BLaER1 (cell line): ENCODE data around the gene ADCY10.
"Not testable (repeated sequence)": the region's sequence is repeated elsewhere in the genome, so short reads cannot be mapped to it uniquely, and the experiment has no call there.

Experiments used
- H3K27ac ChIP-seq: shearing (Covaris generic); formaldehyde crosslinking; 2 replicates; pipeline ENCODE4 v1.8.1; 2022
- H3K27me3 ChIP-seq: shearing (Covaris generic); formaldehyde crosslinking; 2 replicates; pipeline ENCODE4 v1.8.1; 2022
- H3K36me3 ChIP-seq: shearing (Covaris generic); formaldehyde crosslinking; 2 replicates; pipeline ENCODE4 v1.8.1; 2022
- H3K4me1 ChIP-seq: shearing (Covaris generic); formaldehyde crosslinking; 2 replicates; pipeline ENCODE4 v1.8.1; 2022
- H3K4me2 ChIP-seq: shearing (Covaris generic); formaldehyde crosslinking; 2 replicates; pipeline ENCODE4 v1.8.1; 2022
- H3K4me3 ChIP-seq: shearing (Covaris generic); formaldehyde crosslinking; 2 replicates; pipeline ENCODE4 v1.8.1; 2022
- H3K9ac ChIP-seq: shearing (Covaris generic); formaldehyde crosslinking; 2 replicates; pipeline ENCODE4 v1.8.1; 2022
- H3K9me3 ChIP-seq: shearing (Covaris generic); formaldehyde crosslinking; 2 replicates; pipeline ENCODE4 v1.8.1; 2022
- H4K20me1 ChIP-seq: shearing (Covaris generic); formaldehyde crosslinking; 2 replicates; pipeline ENCODE4 v1.8.1; 2022
- Cebpa-rat ChIP-seq: shearing (Covaris generic); IDR thresholded peaks from 2 replicates; pipeline ENCODE4 v1.8.1; 2022

The ADCY10 gene

GRCh38 chr1:167893798-167894197 lies 20.1 kb downstream of the ADCY10 start:
- H3K9ac ChIP-seq: no peak overlapping the region

GRCh38 chr1:167890400-167890799 lies 23.5 kb downstream of the ADCY10 start:
- Histone ChIP-seq H3K4me3 (no peak overlapping the region), H4K20me1 (no peaks in the 10 kb centered on the region), H3K9ac (no peak overlapping the region), H3K4me2 (no peak overlapping the region), H3K27ac (no peak overlapping the region), H3K27me3 (no peaks in the 10 kb centered on the region), H3K9me3 (0 out of 2 replicates have a peak, but pooled peaks cover 9% of the 10 kb centered on the region), H3K36me3 (no peaks in the 10 kb centered on the region), H3K4me1 (peaks cover 9% of the 10 kb centered on the region)
- no peak for TF ChIP-seq Cebpa-rat

More at GRCh38 chr1:167893798-167894197, 20.1 kb downstream of the ADCY10 start:
- Histone ChIP-seq H3K4me1 (peaks cover 9% of the 10 kb centered on the region), H3K4me2 (no peak overlapping the region), H3K4me3 (no peak overlapping the region), H3K27ac (no peak overlapping the region), H3K9me3 (no peaks in the 10 kb centered on the region), H4K20me1 (no peaks in the 10 kb centered on the region), H3K27me3 (no peaks in the 10 kb centered on the region), H3K36me3 (no peaks in the 10 kb centered on the region)
- no peak for TF ChIP-seq Cebpa-rat

DNA sequence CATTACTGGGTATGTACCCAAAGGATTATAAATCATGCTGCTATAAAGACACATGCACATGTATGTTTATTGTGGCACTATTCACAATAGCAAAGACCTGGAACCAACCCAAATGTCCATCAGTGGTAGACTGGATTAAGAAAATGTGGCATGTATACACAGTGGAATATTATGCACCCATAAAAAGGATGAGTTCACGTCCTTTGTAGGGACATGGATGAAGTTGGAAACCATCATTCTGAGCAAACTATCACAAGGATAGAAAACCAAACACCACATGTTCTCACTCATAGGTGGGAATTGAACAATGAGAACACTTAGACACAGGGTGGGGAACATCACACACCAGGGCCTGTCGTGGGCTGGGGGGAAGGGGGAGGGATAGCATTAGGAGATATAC lies 26.7 kb downstream of the ADCY10 start:
- not testable (repeated sequence) for H3K9ac ChIP-seq, H3K36me3 ChIP-seq, H3K27me3 ChIP-seq, H4K20me1 ChIP-seq, H3K4me2 ChIP-seq, H3K9me3 ChIP-seq, H3K4me1 ChIP-seq, H3K27ac ChIP-seq, H3K4me3 ChIP-seq

DNA sequence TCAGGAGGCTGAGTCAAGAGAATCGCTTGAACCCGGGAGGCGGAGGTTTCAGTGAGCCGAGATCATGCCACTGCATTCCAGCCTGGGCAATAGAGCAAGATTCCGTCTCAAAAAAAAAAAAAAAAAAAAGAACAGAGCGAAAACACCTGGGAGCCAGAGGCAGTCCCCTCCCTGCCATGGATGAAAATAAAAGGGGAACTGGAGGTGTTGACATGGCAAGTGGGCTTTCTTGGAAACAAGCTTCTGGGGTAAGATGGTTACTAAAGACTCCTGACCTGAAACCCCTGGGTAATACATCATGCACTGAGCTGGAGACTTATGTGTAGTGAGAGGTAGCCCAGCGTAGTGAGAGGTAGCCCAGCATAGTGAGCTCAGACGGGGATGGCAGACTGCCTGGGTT lies 31.6 kb downstream of the ADCY10 start:
- no peak overlapping the region for H3K4me2 ChIP-seq
- no peak overlapping the region for H3K27ac ChIP-seq
- H4K20me1 ChIP-seq: no peaks in the 10 kb centered on the region
- H3K9me3 ChIP-seq: no peaks in the 10 kb centered on the region
- no peaks in the 10 kb centered on the region for H3K4me1 ChIP-seq
- no peak for TF ChIP-seq Cebpa-rat
- H3K36me3 ChIP-seq: no peaks in the 10 kb centered on the region
- no peaks in the 10 kb centered on the region for H3K27me3 ChIP-seq
- no peak overlapping the region for H3K9ac ChIP-seq
- no peak overlapping the region for H3K4me3 ChIP-seq

- Histone ChIP-seq H3K27ac (no peak overlapping the region), H4K20me1 (no peaks in the 10 kb centered on the region), H3K9me3 (no peaks in the 10 kb centered on the region), H3K9ac (no peak overlapping the region), H3K4me2 (no peak overlapping the region), H3K4me3 (no peak overlapping the region), H3K4me1 (no peaks in the 10 kb centered on the region), H3K27me3 (no peaks in the 10 kb centered on the region), H3K36me3 (no peaks in the 10 kb centered on the region)
- TF ChIP-seq Cebpa-rat: no peak
These were observed 32.1 kb downstream of the ADCY10 start for GRCh38 chr1:167881786-167882185.

DNA sequence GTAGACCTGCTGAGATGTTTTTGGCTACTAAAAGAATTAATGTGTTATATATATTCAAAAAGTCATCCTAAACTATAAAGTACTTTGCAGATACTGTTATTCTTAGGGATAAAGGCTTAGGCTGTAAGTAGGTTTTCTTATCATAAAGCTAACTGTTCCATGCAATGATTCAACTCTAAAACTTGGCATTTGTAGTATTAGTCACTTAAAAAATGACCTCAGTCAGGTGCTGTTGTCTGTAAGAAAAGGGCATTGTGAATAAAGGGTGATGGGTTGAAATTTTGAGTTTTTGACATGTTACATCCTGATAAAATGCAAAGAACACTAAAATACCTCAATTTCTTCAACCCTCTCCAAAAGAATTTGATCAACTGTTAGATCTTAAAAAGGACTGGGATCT lies 32.9 kb downstream of the ADCY10 start:
- TF ChIP-seq Cebpa-rat: no peak
- Histone ChIP-seq H3K4me3 (no peak overlapping the region), H3K36me3 (no peaks in the 10 kb centered on the region), H3K4me2 (no peak overlapping the region), H3K27ac (no peak overlapping the region), H3K9me3 (no peaks in the 10 kb centered on the region), H3K9ac (no peak overlapping the region), H3K27me3 (no peaks in the 10 kb centered on the region), H3K4me1 (no peaks in the 10 kb centered on the region), H4K20me1 (no peaks in the 10 kb centered on the region)

- no peak overlapping the region for H3K4me2 ChIP-seq
- no peak for TF ChIP-seq Cebpa-rat
- no peaks in the 10 kb centered on the region for H3K9me3 ChIP-seq
- no peaks in the 10 kb centered on the region for H3K27me3 ChIP-seq
- H3K36me3 ChIP-seq: no peaks in the 10 kb centered on the region
- H3K4me3 ChIP-seq: no peak overlapping the region
- H3K9ac ChIP-seq: no peak overlapping the region
- H4K20me1 ChIP-seq: no peaks in the 10 kb centered on the region
- no peak overlapping the region for H3K27ac ChIP-seq
- no peaks in the 10 kb centered on the region for H3K4me1 ChIP-seq
These were observed 33.3 kb downstream of the ADCY10 start for GRCh38 chr1:167880580-167881021.

- no peak for TF ChIP-seq Cebpa-rat
- no peak overlapping the region for H3K4me2 ChIP-seq
- no peaks in the 10 kb centered on the region for H4K20me1 ChIP-seq
- H3K27me3 ChIP-seq: no peaks in the 10 kb centered on the region
- H3K4me1 ChIP-seq: no peaks in the 10 kb centered on the region
- H3K36me3 ChIP-seq: no peaks in the 10 kb centered on the region
- no peak overlapping the region for H3K4me3 ChIP-seq
- no peaks in the 10 kb centered on the region for H3K9me3 ChIP-seq
- H3K27ac ChIP-seq: no peak overlapping the region
- no peak overlapping the region for H3K9ac ChIP-seq
These were observed 34.4 kb downstream of the ADCY10 start for GRCh38 chr1:167879508-167879907.

DNA sequence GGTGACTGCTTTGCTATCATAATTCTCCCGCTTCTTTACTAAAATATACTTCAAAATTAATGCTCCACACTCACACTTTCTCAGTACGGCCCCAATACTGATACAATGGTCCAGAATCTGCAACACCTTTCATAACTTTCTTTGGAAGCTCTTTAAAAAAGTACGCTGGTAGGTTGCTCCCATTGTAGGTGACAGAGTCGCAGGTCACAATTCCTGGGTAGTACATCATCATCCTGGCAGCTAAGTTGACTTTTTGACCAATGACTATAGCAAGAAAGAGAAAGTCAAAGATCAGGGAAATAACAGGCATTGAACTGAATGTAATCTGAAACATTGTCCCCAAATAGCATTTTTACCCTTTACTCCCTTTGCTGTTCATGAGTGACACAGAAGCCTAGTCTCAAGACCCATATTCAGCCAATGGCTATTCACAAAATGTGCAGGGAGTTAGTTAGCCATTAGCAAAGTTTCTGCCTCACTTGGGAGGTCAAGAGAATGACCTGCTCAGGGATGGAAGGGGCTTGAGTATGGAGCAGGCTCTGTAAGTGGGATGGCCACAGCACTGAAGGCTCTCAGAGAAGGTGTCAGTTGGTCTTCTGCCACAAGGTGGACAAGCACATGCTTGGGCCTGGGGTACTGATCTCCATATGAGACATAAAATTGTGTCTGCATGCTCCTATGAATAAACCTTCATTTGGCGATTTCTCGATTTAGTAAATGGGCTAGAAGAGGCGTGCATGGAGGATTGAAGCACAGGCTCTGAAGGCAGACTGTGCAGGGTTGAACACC lies 35.4 kb downstream of the ADCY10 start:
- Histone ChIP-seq H3K4me2 (no peak overlapping the region), H3K27ac (no peak overlapping the region), H3K9me3 (no peaks in the 10 kb centered on the region), H3K36me3 (no peaks in the 10 kb centered on the region), H3K4me1 (no peaks in the 10 kb centered on the region), H3K4me3 (no peak overlapping the region), H3K9ac (no peak overlapping the region), H4K20me1 (no peaks in the 10 kb centered on the region), H3K27me3 (no peaks in the 10 kb centered on the region)
- TF ChIP-seq Cebpa-rat: no peak

GRCh38 chr1:167876597-167877175 lies 37.2 kb downstream of the ADCY10 start:
- Histone ChIP-seq H3K36me3 (no peaks in the 10 kb centered on the region), H3K9me3 (no peaks in the 10 kb centered on the region), H3K27ac (no peak overlapping the region), H3K9ac (no peak overlapping the region), H3K27me3 (no peaks in the 10 kb centered on the region), H3K4me3 (no peak overlapping the region), H3K4me1 (no peaks in the 10 kb centered on the region), H3K4me2 (no peak overlapping the region), H4K20me1 (no peaks in the 10 kb centered on the region)
- TF ChIP-seq Cebpa-rat: no peak

GRCh38 chr1:167871331-167871730 lies 42.6 kb downstream of the ADCY10 start:
- Histone ChIP-seq H3K9me3 (no peaks in the 10 kb centered on the region), H4K20me1 (no peaks in the 10 kb centered on the region), H3K36me3 (no peaks in the 10 kb centered on the region), H3K27me3 (no peaks in the 10 kb centered on the region), H3K9ac (no peak overlapping the region), H3K27ac (no peak overlapping the region), H3K4me2 (no peak overlapping the region), H3K4me1 (no peaks in the 10 kb centered on the region), H3K4me3 (no peak overlapping the region)
- no peak for TF ChIP-seq Cebpa-rat

DNA sequence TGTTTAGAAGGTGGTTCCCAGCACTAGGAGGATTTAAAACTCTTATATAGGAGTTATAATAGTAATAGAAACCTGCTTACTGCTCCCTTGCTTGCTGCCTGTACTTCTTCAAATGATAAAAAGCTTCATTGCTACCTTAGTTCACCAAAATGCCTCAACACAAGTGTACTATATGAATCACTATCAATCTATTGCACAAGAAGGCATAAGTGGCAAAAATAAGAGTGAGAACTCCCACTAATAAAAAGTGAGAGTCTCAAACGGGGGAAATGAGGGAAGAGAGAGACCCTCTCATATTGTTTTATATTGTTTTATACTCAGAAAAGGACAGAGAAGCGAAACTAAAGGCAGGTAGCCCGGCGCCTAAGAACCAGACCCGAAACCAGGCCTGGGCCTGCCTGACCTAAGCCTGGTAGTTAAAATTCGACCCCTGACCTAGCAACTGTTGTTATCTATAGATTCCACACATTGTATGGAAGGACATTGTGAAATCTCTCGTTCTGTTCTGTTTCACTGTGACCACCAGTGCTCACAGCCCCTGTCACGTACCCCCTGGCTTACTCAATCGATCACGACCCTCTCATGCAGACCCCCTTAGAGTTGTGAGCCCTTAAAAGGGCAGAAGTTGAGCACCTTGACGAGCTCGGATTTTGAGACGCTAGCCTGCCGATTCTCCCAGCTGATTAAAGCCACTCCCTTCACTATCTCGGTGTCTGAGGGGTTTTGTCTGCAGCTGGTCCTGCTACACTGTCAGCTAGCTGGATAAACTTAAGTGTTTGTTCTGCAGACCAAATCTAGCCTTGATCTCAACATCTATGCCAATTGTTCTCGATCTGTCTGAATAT lies 44.6 kb downstream of the ADCY10 start:
- not testable (repeated sequence) for H3K4me3 ChIP-seq, H4K20me1 ChIP-seq, H3K27ac ChIP-seq, H3K4me2 ChIP-seq, H3K36me3 ChIP-seq, H3K27me3 ChIP-seq, H3K9me3 ChIP-seq, H3K4me1 ChIP-seq, H3K9ac ChIP-seq

DNA sequence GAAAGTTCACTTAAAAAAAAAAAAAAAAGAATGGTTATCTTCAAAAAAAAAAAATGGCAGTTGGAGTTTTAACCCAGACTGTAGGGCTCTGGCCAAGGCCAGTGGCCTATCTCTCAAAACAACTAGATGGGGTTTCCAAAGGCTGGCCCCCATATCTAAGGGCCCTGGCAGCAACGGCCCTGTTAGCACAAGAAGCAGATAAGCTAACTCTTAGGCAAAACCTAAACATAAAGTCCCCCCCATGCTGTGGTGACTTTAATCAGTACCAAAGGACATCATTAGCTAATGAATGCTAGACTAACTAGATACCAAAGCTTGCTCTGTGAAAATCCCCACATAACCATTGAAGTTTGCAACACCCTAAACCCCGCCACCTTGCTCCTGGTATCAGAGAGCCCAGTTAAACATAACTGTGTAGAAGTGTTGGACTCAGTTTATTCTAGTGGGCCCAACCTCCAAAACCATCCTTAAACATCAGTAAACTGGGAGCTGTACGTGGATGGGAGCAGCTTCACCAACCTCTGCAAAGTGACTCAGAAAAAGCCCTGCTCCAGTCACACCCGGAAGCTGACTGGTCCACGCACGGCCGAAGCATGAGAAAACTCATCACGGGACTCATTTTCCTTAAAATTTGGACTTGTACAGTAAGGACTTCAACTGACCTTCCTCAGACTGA lies 47.1 kb downstream of the ADCY10 start:
- not testable (repeated sequence) for H3K4me3 ChIP-seq, H3K36me3 ChIP-seq, H3K4me1 ChIP-seq, H3K9me3 ChIP-seq, H3K27me3 ChIP-seq, H3K4me2 ChIP-seq, H3K9ac ChIP-seq, H4K20me1 ChIP-seq, H3K27ac ChIP-seq
